Panc1 (cell line): ENCODE results near the gene TRANK1. TPM values are rescaled to one million over a fixed set of nuclear protein-coding genes. Genes with fewer than 3 reads are reported as not detected.
"Not testable (repeated sequence)": the region's sequence is repeated elsewhere in the genome, so short reads cannot be mapped to it uniquely, and the experiment has no call there.

Experiments
- ATAC-seq: fragments of 200-7000 bp; cut with Tn5 transposase; 2 replicates; pipeline ENCODE4 v1.9.1; 2020; ENCODE audit warnings: mild to moderate bottlenecking, moderate library complexity
- BruUV-seq: library from RNA; stranded (reverse); fragments of 400-500 nt; replicated peaks from 2 replicates; lab custom pipeline; 2021; lab: Mats Ljungman, UMichigan
- CTCF ChIA-PET: fragments of 300-600 bp; sonication (Branson Sonifier 250); formaldehyde crosslinking; loops from one replicate; lab custom pipeline; 2022; ENCODE audit warnings: antibody characterized with exemption; lab: Charles Lee
- POLR2A ChIA-PET: fragments of 300-600 bp; sonication (Branson Sonifier 250); formaldehyde crosslinking; loops from one replicate; lab custom pipeline; 2022; ENCODE audit warnings: antibody characterized with exemption; lab: Charles Lee
- DNase-seq: peaks from one replicate; pipeline ENCODE4 v3.0.0-alpha.2; 2010; ENCODE audit warnings: low read depth, low spot score
- H3K27ac ChIP-seq: 2 replicates; pipeline ENCODE4 v1.5.1; 2011; ENCODE audit warnings: mild to moderate bottlenecking, low read length, inconsistent platforms
- H3K27me3 ChIP-seq: fragments of 200-500 bp; sonication (Bioruptor generic); 2 replicates; pipeline ENCODE4 v1.6.0; 2014; ENCODE audit warnings: low read length, inconsistent platforms; ENCODE audit not compliant: control insufficient read depth, insufficient read depth
- H3K36me3 ChIP-seq: fragments of 200-500 bp; sonication (Bioruptor generic); 2 replicates; pipeline ENCODE4 v1.5.1; 2014; ENCODE audit warnings: inconsistent platforms, mild to moderate bottlenecking, low read length, moderate library complexity; ENCODE audit not compliant: control insufficient read depth, insufficient read depth
- H3K4me1 ChIP-seq: 2 replicates; pipeline ENCODE4 v1.5.1; 2011; ENCODE audit warnings: inconsistent platforms, mild to moderate bottlenecking, low read length, moderate library complexity; ENCODE audit not compliant: control insufficient read depth, insufficient read depth
- H3K4me3 ChIP-seq, 2 experiments: 2 replicates each; pipeline ENCODE4 v1.5.1; 2011 to 2012; ENCODE audit warnings: low read depth in 2 of 2, low read length in 2 of 2, mild to moderate bottlenecking in 2 of 2, inconsistent platforms in 1 of 2, moderate library complexity in 1 of 2
- H3K9me3 ChIP-seq: fragments of 200-500 bp; sonication (Bioruptor generic); 2 replicates; pipeline ENCODE4 v1.5.1; 2014; ENCODE audit warnings: low read depth, mild to moderate bottlenecking, inconsistent platforms, low read length, moderate library complexity; ENCODE audit not compliant: control insufficient read depth, insufficient read depth
- POLR2AphosphoS5 ChIP-seq: IDR thresholded peaks from 2 replicates; pipeline ENCODE4 v1.6.1; 2012; ENCODE audit warnings: mild to moderate bottlenecking, low read depth, low read length, moderate library complexity
- SIN3A ChIP-seq: IDR thresholded peaks from 2 replicates; pipeline ENCODE4 v1.6.1; 2012; ENCODE audit warnings: low read depth, mild to moderate bottlenecking, low read length, moderate library complexity, borderline replicate concordance; ENCODE audit not compliant: insufficient read depth
- TCF7L2 ChIP-seq: IDR thresholded peaks from 2 replicates; pipeline ENCODE4 v1.6.1; 2011; ENCODE audit warnings: mild to moderate bottlenecking, low read depth, low read length, inconsistent platforms
- in situ Hi-C: cut with HindIII; loops from 2 replicates; pipeline ENCODE4 v1.10.0; 2016; ENCODE audit warnings: low sequenced_read_pairs, low pct_unique_long_range_greater_than_20kb
- intact Hi-C: fragments of 100-400 bp; cut with micrococcal nuclease; formaldehyde crosslinking; loops from one replicate; pipeline ENCODE4 v1.10.0; 2022; ENCODE audit not compliant: unreplicated experiment
- total RNA-seq: library from RNA; stranded (reverse); gene quantifications from one replicate; pipeline ENCODE4 v1.2.1, GENCODE V29; 2021; ENCODE audit not compliant: unreplicated experiment
- TF ChIP-seq, protein P1 (sequence below), 2 experiments: IDR thresholded peaks; 2 replicates each; pipeline ENCODE4 v1.6.1; 2011 to 2012; ENCODE audit warnings: low read depth in 2 of 2, control low read depth in 1 of 2, low read length in 1 of 2, mild to moderate bottlenecking in 1 of 2, moderate library complexity in 1 of 2; ENCODE audit not compliant: insufficient read depth in 1 of 2
- TF ChIP-seq, protein P2 (sequence below): fragments of 450-650 bp; IDR thresholded peaks from 2 replicates; pipeline ENCODE4 v1.5.1; 2017; ENCODE audit warnings: mild to moderate bottlenecking

The TRANK1 gene
- total RNA-seq, 1 experiment from 2014 or later, result 3.2 TPM

DNA sequence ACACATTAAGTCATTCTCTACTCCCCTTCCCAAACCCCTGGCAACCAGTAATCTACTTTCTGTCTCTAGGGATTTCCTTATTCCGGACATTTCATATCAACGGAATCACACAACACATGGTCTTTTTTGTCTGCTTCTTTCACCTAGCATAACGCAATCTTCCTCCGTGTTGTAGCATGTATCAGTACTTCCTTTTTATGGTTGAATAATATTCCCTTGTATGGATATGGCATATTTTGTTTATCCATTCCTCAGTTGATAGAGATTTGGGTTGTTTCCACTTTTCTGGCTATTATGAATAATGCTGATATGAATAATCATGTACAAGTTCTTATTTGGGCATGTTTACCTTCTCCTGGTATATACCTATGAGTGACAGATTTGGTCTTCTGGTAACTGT lies 63.1 kb downstream of the TRANK1 start:
- Histone ChIP-seq H3K4me1 (no peaks in the 10 kb centered on the region), H3K9me3 (no peaks in the 10 kb centered on the region), H3K27me3 (no peaks in the 10 kb centered on the region), H3K36me3 (no peaks in the 10 kb centered on the region), H3K4me3 (no peak overlapping the region), H3K27ac (no peak overlapping the region)
- ChIA-PET CTCF (no interaction called here), POLR2A (no interaction called here)
- intact Hi-C loops, result no loop called here
- no peak for DNase-seq
- no TSS peak for BruUV-seq
- TF ChIP-seq, protein P1, sequence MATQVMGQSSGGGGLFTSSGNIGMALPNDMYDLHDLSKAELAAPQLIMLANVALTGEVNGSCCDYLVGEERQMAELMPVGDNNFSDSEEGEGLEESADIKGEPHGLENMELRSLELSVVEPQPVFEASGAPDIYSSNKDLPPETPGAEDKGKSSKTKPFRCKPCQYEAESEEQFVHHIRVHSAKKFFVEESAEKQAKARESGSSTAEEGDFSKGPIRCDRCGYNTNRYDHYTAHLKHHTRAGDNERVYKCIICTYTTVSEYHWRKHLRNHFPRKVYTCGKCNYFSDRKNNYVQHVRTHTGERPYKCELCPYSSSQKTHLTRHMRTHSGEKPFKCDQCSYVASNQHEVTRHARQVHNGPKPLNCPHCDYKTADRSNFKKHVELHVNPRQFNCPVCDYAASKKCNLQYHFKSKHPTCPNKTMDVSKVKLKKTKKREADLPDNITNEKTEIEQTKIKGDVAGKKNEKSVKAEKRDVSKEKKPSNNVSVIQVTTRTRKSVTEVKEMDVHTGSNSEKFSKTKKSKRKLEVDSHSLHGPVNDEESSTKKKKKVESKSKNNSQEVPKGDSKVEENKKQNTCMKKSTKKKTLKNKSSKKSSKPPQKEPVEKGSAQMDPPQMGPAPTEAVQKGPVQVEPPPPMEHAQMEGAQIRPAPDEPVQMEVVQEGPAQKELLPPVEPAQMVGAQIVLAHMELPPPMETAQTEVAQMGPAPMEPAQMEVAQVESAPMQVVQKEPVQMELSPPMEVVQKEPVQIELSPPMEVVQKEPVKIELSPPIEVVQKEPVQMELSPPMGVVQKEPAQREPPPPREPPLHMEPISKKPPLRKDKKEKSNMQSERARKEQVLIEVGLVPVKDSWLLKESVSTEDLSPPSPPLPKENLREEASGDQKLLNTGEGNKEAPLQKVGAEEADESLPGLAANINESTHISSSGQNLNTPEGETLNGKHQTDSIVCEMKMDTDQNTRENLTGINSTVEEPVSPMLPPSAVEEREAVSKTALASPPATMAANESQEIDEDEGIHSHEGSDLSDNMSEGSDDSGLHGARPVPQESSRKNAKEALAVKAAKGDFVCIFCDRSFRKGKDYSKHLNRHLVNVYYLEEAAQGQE (IDR thresholded peaks at IDR 0.05; ENCODE audit: insufficient read depth in 1 of 2, low read depth in 2 of 2, low read length in 1 of 2), result no peak
- TF ChIP-seq POLR2AphosphoS5 (no peak), SIN3A (no peak), TCF7L2 (no peak)
- TF ChIP-seq, protein P2, sequence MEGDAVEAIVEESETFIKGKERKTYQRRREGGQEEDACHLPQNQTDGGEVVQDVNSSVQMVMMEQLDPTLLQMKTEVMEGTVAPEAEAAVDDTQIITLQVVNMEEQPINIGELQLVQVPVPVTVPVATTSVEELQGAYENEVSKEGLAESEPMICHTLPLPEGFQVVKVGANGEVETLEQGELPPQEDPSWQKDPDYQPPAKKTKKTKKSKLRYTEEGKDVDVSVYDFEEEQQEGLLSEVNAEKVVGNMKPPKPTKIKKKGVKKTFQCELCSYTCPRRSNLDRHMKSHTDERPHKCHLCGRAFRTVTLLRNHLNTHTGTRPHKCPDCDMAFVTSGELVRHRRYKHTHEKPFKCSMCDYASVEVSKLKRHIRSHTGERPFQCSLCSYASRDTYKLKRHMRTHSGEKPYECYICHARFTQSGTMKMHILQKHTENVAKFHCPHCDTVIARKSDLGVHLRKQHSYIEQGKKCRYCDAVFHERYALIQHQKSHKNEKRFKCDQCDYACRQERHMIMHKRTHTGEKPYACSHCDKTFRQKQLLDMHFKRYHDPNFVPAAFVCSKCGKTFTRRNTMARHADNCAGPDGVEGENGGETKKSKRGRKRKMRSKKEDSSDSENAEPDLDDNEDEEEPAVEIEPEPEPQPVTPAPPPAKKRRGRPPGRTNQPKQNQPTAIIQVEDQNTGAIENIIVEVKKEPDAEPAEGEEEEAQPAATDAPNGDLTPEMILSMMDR, result no peak
- no peak for ATAC-seq
- in situ Hi-C loops, result no loop called here

DNA sequence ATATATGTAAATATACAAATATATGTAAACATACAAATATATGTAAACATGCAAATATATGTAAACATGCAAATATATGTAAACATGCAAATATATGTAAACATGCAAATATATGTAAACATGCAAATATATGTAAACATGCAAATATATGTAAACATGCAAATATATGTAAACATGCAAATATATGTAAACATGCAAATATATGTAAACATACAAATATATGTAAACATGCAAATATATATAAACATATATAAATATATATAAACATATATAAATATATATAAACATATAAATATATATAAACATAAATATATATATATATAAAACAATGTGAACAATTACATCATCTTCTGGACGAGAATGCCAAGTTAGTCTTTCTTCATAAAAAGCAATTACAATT lies 65.0 kb downstream of the TRANK1 start:
- BruUV-seq, H3K4me1 ChIP-seq, ATAC-seq, H3K4me3 ChIP-seq, intact Hi-C loops, POLR2A ChIA-PET, H3K27ac ChIP-seq, H3K36me3 ChIP-seq, H3K27me3 ChIP-seq, DNase-seq, in situ Hi-C loops, CTCF ChIA-PET, H3K9me3 ChIP-seq: not testable (repeated sequence)

DNA sequence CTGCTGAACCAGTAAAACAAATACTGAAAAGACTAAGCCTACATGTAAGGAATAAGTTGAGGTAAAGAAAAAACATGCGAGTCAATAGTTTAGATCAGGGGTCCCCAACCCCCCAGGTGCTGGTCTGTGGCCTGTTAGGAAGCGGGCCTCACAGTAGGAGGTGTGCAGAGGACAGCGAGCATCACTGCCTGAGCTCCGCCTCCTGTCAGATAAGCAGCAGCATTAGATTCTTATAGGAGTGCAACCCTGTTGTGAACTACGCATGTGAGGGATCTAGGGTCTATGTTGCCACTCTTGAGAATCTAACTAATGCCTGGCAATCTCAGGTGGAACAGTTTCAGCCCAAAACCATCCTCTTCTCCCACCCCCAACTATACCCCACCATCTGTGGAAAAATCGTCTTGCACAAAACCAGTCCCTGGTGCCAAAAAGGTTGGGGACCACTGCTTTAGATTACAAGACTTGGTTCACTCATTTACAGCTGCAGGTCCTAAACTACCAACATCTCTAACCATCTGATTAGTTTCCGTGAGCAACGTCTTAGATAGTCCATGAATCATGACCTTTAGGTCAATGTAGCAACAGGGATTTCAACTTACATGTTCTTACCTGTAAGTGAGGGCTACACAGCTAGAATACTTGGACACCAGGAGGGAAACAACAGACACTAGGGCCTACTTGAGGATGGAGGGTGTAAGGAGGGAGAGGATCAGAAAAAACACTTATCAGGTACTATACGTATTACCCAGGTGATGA lies 66.7 kb downstream of the TRANK1 start:
- ATAC-seq, result no peak
- Histone ChIP-seq H3K9me3 (no peaks in the 10 kb centered on the region), H3K27me3 (no peaks in the 10 kb centered on the region), H3K4me1 (no peaks in the 10 kb centered on the region; the same call in 1 of the 2 replicates), H3K4me3 (no peak overlapping the region), H3K27ac (no peak overlapping the region), H3K36me3 (no peaks in the 10 kb centered on the region)
- in situ Hi-C loops (no loop called here), intact Hi-C loops (no loop called here)
- POLR2A ChIA-PET, result no interaction called here
- no peak for DNase-seq
- no TSS peak for BruUV-seq
- TF ChIP-seq TCF7L2, result no peak
- CTCF ChIA-PET, result no interaction called here
